ENCODE data around the gene FCHSD1.

Gene FCHSD1

DNA sequence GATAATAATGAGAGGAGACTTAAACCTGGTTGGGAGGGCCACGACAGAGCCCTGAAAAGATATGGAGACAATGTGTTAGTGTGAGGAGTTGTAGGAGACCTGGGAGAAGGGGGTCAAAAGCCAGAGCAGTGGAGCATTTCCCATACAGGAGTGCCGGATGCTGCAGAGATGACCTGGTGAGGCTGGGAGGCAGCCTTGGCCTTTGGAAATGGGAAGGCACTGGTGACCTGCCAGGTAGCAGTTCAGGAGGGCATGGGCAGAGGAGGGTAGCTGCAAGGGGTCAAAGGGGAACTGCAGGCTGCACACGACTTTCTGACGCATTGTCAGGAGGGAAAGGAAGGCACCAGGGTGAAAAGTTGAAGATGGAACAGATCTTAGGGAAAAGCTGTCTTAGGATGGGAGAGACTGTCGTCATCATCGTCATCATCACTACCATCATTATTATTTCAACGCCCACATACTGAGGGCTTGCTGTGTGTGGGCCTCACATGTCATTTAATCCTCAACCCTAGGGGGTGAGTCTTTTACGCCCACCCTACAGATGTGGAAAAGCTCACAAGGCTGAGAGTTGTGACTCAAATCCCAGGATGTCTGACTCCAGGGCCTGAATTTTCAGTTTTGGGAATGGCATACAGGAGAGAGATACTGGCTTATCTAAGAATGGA, 17.5 kb upstream of the FCHSD1 start:
- DNase-seq (ENCODE audit: low spot score): no peak
- TF ChIP-seq, protein P1, sequence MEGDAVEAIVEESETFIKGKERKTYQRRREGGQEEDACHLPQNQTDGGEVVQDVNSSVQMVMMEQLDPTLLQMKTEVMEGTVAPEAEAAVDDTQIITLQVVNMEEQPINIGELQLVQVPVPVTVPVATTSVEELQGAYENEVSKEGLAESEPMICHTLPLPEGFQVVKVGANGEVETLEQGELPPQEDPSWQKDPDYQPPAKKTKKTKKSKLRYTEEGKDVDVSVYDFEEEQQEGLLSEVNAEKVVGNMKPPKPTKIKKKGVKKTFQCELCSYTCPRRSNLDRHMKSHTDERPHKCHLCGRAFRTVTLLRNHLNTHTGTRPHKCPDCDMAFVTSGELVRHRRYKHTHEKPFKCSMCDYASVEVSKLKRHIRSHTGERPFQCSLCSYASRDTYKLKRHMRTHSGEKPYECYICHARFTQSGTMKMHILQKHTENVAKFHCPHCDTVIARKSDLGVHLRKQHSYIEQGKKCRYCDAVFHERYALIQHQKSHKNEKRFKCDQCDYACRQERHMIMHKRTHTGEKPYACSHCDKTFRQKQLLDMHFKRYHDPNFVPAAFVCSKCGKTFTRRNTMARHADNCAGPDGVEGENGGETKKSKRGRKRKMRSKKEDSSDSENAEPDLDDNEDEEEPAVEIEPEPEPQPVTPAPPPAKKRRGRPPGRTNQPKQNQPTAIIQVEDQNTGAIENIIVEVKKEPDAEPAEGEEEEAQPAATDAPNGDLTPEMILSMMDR (conservative IDR thresholded peaks at IDR 0.05; ENCODE audit: low read depth): no peak
- CTCF ChIA-PET: interaction anchor here (0.5 to 3.8 kb wide), 7 partner anchors 12 to 1608 kb away, joined by 3 to 16 read pairs (median 4); partner anchors contain the start of gene DIAPH1
- POLR2A ChIA-PET (ENCODE audit: low non-redundant PET): interaction anchor here (0.6 kb wide), 1 partner anchor 9 kb away, joined by 5 read pairs; no protein-coding TSS in a partner anchor
- H3K27ac ChIP-seq: peak overlapping the region; percentile 4; the same call in 1 of the 2 replicates

GRCh38 chr5:141665995-141666940, 15.1 kb upstream of the FCHSD1 start:
- DNase-seq (ENCODE audit: low spot score): no peak
- TF ChIP-seq, protein P1 (conservative IDR thresholded peaks at IDR 0.05; ENCODE audit: low read depth): no peak
- POLR2A ChIA-PET (ENCODE audit: low non-redundant PET): no interaction called here
- H3K27ac ChIP-seq: no peak overlapping the region; the same call in 1 of the 2 replicates
- CTCF ChIA-PET: interaction anchor here (0.6 to 2.1 kb wide), 4 partner anchors 12 to 215 kb away, joined by 3 to 9 read pairs (median 6); no protein-coding TSS in a partner anchor

DNA sequence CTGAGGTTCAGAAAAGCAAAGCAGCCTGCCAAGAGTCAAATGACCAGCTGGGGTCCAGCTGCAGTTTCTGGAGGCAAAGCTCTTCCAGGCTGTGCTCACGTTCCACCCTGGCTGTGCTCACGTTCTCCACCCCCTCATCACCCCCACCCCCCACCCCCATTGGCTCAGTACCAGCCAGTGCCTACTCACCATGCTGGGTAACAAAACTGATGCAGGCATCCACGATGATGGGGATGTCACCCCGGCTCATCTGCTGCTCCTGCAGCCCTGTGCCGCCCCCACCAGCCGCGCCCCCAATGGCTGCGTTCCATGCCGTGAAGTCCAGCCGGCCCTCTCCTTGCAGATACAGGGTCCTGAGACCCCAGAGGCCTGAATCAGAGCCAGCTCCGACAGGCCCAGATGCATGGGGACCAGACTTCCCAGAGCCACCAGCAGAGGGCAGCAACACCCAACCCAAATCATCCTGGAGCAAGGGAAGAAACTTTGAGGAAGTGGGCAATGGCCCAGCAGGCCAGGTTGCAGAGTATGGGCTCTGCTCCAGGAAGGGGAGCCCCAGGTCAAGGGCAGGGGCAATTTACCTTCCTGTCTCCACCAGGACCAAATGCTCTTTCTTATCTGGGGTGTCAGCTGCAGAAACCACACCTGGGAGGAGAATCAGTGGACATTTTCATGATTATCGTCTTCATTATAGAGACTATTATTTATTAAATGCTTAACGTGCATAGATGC, 13.7 kb upstream of the FCHSD1 start:
- TF ChIP-seq, protein P1 (conservative IDR thresholded peaks at IDR 0.05; ENCODE audit: low read depth): peak; percentile 96
- ChIA-PET CTCF (interaction anchor here (0.5 to 2.1 kb wide), 33 partner anchors 9 to 1251 kb away, joined by 3 to 14 read pairs (median 4); partner anchors contain the start of gene FCHSD1), POLR2A (ENCODE audit: low non-redundant PET) (no interaction called here)
- peak; percentile 73 for DNase-seq (ENCODE audit: low spot score)
- H3K27ac ChIP-seq: no peak overlapping the region

DNA sequence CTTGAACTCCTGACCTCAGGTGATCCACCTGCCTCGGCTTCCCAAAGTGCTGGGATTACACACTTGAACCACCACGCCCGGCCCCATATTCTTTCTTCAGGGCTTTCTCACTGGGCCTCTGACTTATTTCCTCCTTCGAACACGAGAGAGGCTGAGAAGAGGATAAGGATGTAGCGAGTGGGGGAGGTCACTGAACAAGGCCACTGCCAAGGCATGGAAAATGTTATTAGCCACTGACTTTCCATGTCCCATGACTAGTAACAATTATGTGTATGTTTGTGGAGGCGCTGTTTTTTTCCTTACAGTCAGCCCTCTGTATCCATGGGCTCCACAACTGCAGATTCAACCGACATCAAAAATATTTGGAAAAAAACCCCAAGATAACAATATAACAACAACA, 12.3 kb upstream of the FCHSD1 start:
- no peak overlapping the region for H3K27ac ChIP-seq
- ChIA-PET CTCF (interaction anchor here (0.5 to 2.0 kb wide), 3 partner anchors 44 to 306 kb away, joined by 3 to 14 read pairs (median 3); partner anchors contain the start of gene RNF14), POLR2A (ENCODE audit: low non-redundant PET) (no interaction called here)
- TF ChIP-seq, protein P1 (conservative IDR thresholded peaks at IDR 0.05; ENCODE audit: low read depth): no peak
- DNase-seq (ENCODE audit: low spot score): no peak

- H3K27ac ChIP-seq: no peak overlapping the region
- DNase-seq (ENCODE audit: low spot score): no peak
- POLR2A ChIA-PET (ENCODE audit: low non-redundant PET): no interaction called here
- TF ChIP-seq, protein P1 (conservative IDR thresholded peaks at IDR 0.05; ENCODE audit: low read depth): no peak
- CTCF ChIA-PET: no interaction called here
Measured at GRCh38 chr5:141662028-141662427, 10.8 kb upstream of the FCHSD1 start.

All from RWPE1 (cell line).